HG02938 (cell line): ENCODE measurements around the gene SLC25A17.
"Not testable (repeated sequence)": the region's sequence is repeated elsewhere in the genome, so short reads cannot be mapped to it uniquely, and the experiment has no call there.

ENCODE experiments used
- ATAC-seq: cut with Tn5 transposase; IDR thresholded peaks from one replicate; pipeline ENCODE4 v1.9.1; 2021; ENCODE audit warnings: mild to moderate bottlenecking, moderate library complexity; ENCODE audit not compliant: unreplicated experiment

Gene SLC25A17

DNA sequence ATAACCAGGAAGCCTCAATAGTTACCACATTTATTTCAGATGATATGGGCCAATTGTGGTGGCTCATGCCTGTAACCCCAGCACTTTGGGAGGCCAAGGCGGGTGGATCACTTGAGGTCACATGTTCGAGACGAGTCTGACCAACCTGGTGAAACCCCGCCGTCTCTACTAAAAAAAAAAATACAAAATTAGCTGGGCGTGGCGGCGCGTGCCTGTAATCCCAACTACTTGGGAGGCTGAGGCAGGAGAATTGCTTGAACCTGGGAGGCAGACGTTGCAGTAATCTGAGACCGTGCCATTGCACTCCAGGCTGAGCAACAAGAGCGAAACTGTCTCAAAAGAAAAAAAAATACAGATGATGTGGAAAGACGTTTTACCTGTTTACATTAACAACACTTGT is 60.3 kb downstream of the SLC25A17 start:
- not testable (repeated sequence) for ATAC-seq

DNA sequence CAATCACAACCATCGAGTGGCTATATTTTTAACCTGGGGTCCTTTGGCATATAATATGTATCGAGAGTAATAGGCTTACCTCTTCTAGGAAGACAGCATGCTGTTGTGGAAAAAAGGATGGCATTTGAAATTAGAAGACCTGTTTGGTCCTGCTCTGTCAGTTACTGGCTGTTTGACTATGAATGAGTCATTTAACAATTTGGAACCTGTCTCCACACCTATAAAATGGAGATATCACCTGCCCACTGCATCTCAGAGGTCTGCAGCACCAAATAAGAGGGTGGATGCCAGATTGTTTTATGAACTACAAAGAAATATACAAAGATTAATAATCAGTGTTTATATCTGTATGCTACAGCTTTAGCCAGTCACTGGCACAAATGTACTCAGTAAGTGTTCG is 60.8 kb downstream of the SLC25A17 start:
- no peak for ATAC-seq

DNA sequence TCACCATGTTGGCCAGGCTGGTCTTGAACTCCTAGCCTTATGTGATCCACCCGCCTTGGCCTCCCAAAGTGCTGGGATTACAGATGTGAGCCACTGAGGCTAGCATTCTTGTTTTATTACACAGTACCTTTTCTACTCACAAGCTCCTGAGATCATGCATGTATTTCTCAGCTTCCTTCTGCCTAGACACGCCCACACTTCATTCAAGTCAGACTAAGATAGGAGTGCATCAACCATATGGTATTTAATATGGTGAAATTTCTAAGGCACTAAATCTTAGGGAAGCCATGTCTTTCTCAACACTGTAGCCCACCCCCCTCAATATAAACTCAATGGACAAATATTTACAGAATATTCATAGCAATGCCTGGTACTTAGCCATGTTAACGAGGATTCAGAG is 62.1 kb downstream of the SLC25A17 start:
- no peak for ATAC-seq

DNA sequence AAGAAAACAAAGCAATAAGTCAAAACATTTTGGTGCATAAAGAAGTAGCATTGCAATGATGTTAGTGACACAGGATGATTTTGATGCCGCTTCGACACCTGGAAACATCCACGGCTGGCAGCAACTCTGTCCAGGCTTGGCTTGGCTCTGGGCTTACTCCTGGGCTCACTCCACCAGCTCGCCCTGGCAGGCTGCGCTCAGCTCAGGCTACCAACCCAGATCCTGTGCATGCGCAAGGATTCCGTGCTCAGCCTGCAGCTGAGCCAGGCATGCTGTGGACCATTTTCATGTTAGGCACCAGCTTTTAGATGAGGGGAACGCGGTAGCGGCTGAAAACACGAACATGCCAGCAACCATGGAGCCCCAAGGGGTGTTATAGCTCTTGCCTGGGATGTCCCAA is 66.0 kb downstream of the SLC25A17 start:
- no peak for ATAC-seq

DNA sequence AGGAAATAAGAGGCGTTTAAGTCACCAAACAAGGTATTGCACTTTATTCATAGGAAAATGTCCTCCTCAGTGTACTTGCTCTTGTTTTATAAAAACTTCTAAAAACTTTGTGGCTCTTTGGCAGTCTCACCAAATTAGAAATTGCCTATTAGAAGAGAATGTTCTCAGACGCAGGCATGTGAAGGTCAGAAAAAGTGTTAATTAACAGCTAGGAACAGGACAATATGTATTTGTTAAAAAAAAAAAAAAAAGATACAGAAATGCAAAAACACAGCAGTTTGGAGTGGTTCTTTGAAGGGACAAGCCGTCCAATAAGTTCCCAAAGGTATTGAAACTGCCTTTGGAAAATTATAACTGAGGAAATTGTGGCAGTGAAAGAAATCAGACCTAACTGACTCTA is 67.9 kb downstream of the SLC25A17 start:
- no peak for ATAC-seq

DNA sequence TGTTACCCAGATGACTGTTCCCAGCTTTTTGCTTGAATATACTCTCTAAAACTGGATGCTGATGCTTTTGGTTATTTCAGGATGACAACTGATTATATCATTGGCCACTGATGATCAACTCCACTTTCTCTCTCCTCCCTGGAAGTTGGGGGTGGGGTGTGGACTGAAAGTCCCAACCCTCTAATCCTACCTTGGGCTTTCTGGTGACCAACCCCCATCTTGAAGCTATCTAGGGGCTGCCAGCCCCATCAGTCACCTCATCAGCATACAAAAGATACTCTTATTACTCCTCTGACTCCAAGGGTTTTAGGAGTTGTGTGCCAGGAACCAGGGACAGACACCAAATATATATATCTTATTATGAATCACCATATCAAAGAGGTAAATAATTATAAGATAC is 69.3 kb downstream of the SLC25A17 start:
- ATAC-seq: no peak

DNA sequence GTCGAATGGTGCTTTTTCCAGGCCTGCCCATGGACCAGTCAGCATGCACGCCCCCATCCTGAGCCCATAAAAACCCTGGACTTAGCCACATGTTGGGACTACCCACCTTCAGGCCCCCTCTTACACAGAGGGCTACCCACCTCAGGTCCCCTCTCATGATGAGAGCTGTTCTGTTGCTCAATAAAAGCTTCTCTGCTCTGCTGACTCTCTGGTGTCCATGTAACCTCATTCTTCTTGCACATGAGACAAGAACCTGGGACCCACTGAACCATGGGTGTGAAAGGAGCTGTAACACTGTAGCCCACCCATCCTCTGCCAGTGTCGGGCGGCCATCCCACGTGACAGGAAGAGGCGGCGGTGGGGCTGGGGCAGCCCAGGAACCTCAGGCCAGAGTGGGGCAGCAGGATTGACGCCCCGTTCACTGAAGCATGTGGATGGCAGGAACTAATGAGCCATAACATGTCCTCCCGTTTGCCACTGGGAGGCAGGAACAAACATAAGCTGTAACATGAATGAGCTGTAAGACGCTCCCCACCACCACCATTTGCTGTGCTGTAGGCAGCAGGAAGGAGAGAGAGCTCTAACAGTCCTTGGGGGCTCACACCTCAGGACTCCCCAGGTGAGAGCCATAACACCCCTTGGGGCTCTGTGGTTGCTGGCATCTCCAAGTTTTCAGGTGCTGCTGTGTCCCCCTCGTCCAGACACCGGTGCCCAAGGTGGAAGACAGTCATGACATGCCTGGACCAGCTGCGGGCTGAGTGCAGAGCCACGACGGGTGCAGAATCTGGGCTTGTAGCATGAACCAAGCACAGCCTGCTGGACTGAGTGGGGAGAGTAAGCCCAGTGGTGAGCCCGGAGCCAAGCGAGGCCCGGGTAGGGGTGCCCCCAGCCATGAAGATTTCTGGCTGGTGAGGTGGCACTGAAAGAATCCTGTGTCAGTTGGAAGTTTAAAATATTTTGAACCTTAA is 70.5 kb downstream of the SLC25A17 start:
- ATAC-seq: no peak

DNA sequence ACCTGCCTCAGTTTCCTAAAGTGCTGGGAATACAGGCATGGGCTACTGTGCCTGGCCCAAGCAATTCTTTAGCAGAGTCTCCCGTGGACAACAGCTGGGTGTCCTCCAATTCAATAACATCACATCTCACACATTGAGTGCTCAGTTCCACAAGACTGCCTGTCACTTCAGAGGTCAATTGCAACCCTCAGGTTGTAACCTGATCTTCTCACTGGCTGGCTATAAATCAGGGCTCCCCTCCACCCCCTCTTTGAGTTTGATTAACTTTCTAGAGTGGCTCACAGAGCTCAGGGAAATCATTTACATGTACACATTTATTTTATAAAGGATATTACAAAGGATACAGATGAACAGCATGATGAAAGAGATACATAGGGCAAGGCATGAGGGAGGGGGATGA is 71.8 kb downstream of the SLC25A17 start:
- no peak for ATAC-seq

DNA sequence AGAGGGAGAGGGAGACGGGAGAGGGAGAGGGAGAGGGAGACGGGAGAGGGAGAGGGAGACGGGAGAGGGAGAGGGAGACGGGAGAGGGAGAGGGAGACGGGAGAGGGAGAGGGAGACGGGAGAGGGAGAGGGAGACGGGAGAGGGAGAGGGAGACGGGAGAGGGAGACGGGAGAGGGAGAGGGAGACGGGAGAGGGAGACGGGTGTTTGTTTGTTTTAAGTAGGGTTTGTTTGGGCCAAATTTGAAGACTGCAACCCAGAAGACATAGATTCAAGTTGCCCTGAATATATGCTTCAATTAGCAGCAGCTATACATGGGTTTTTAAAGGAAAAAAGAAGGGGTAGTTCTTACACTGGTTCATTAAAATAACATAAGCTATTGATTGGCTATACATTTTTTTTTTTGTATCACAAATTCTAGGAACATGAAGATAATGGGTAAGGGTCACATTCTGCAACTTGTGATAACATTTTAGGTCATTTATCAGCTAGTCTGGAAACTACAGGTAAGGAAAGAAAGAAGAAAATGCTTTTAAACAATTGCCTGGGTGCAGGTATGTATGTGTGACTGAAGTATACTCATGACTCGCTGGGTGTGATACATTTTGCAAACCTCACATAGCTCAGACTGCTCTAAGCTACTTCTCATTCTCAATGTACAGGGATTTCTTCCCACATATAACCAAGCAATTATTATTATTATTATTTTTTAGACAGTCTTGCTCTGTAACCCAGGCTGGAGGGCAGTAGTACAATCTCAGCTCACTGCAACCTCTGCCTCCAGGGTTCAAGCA is 72.5 kb downstream of the SLC25A17 start:
- no peak for ATAC-seq

DNA sequence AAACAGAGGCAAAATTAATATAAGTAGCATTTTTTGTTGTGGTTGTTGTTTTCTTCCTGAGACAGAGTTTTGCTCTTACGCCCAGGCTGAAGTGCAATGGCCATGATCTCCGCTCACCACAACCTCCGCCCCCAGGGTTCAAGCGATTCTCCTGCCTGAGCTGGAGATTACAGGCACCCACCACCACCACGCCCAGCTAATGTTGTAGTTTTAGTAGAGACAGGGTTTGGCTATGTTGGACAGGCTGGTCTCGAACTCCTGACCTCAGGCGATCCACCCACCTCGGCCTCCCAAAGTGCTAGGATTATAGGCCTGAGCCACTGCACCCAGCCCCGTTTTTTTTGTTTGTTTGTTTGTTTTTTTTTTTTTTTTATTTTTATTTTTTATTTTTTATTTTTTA is 75.4 kb downstream of the SLC25A17 start:
- no peak for ATAC-seq

DNA sequence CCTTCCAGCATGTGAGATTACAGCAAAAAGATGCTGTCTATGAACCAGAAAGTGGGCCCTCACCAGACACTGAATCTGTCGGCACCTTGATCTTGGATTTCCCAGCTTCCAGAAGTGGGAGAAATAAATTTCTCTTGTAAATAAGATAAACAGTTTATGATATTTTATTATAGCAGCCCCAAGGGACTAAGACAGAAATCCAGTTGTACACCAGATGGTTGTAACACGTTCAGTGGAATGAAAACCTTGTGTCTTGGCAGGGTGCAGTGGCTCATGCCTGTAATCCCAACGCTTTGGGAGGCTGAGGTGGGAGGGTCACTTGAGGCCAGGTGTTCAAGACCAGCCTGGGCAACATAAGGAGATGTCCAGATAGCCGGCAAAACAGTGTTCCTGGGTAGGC is 78.0 kb downstream of the SLC25A17 start:
- no peak for ATAC-seq

DNA sequence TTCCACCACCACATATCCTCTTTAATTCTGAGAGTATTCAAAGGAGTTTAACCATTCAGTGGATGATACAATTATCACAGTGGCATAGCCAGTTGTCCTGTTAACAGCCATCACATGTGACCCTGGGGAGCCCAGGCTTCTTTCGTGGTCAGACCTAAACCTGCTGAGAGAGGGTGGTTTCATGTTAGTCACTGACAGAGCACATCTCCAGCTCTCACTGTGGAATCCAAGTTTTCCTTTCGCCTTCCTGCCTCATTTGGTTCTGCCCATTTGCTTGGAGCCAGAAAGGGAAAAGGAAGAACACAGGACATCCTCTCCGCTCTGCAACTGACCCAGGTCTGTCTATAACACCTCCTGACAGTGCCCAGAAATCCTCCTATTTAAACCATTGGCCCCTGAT is 79.4 kb downstream of the SLC25A17 start:
- no peak for ATAC-seq

DNA sequence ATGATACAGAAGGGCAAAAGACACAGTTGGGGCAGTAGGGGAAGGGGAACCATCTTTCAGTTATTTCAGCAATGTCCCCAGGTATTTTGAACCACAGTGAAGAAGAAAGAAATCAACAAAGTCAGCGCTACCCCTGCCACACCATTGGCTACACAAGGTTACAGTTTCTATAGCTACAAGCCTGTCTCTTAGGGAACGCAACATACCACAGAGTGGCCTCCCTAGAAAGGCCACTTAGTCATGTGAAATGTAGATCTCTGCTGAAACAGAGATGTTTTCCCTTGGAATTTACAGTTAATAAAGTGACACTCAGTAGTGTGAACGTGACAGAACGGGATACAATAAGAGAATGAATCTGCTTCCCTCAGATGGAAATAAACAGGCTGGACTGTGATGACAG is 85.2 kb downstream of the SLC25A17 start:
- ATAC-seq: no peak

DNA sequence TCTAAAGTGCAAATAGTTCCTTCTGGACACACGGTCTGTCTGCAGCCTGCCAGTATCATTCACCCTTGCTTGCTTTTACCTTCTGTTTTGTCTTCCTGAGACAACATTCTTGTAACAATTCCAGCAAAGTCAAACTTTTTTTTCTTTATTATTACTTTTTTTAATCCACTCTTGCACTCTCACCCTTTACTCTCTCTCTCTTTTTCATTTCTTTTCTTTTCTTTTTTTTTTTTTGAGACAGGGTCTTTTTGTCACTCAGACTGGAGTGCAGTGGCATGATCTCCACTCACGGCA is 86.2 kb downstream of the SLC25A17 start:
- no peak for ATAC-seq

DNA sequence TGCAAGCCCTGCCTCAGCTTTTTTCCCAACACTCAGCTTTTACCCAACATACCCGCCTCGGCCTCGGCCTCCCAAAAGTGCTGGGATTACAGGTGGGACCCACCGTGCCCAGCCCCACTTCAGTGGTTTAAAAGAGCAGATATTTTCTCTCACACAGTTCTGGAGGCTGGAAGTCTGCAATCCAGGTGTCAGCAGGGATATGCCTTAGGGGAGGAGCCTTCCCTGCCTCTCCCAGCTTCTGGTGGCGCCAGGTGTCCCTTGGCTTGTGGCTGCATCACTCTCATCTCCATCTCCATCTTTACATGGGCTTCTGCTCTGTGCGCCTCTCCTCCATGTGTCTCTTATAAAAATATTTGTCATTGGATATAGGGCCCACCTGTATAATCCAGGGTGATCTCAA is 89.9 kb downstream of the SLC25A17 start:
- no peak for ATAC-seq

DNA sequence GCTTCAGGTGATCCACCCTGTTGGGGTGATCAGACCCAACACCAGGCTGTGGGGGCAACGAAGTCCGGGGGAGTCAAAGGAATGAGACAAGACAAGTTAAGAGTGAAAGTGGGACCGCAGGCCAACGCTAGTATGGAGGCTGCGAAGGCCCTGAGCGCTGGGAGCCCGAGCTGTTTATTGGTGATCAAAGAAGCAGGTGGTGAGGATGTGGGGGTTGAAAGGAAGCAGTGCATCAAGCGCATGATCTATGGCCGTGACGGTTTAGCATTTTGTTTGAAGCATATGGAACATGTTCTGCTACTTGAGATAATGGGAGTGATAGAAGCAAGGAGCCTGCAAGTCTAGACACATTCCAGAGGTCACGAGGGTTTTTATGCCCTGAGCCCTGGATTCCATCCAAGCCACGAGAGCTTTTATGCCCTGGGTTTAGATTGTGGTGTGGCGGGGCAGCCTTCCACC is 90.4 kb downstream of the SLC25A17 start:
- no peak for ATAC-seq

DNA sequence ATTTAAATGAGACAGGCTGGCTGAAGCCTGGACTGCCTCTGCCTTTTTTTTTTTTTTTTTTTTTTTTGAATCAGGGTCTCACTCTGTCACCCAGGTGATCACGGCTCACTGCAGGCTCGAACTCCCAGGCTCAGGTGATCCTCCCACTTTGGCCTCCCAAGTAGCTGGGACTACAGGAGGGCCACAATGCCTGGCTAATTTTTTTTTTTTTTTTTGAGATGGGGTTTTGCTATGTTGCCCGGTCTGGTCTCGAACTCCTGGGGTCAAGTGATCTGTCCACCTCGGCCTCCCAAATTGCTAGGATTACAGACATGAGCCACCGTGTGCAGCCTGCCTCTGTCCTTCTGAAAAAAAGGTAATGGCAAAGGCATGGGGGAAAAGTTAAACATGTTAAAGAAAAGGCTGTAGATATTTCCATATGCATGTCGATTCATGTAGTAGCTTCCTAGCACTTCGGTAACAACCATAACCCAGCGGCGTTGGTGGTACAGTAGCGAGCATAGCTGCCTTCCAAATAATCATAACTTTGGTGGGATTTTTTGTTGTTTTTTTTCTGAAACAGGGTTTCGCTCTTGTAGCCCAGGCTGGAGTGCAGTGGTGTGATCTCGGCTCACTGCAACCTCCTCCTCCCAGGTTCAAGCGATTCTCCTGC is 91.1 kb downstream of the SLC25A17 start:
- no peak for ATAC-seq

DNA sequence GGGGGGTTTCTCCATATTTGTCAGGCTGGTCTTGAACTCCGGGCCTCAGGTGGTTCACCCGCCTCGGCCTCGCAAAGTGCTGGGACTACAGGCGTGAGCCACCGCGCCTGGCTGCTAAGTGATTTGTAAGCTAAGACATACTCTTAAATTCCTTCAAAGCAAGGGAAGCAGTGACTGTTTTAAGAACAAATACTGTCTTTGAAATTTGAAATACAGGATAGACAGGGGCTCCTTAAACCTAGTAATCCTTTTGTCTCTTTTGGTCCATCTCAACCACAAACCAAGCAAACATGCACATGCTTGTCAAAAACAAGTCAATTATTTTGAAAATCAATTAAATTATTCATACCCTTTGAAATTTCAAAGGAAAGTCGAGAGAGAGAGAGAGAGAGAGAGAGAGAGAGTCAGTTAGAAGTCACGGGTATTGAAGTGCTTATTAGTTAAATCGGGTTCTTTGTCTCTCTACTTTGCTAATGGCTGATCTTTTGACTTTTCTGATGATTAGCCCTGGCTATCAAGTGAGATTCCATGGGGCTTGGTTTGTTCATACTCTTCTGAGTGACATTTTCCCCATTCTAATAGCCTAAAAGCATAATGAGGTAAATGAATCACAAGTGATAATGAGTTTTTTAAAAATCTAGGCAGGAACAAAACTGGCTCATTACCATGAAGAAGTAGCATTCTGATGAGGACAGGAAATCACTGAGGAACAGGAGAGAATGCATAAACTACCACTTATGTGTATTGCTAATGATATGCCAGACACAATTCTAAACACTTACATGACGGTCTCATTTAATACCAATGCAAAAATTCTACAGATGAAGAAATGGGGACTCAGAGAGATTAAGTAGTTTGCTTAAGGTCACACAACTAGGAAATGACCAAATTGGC is 91.8 kb downstream of the SLC25A17 start:
- ATAC-seq: no peak

DNA sequence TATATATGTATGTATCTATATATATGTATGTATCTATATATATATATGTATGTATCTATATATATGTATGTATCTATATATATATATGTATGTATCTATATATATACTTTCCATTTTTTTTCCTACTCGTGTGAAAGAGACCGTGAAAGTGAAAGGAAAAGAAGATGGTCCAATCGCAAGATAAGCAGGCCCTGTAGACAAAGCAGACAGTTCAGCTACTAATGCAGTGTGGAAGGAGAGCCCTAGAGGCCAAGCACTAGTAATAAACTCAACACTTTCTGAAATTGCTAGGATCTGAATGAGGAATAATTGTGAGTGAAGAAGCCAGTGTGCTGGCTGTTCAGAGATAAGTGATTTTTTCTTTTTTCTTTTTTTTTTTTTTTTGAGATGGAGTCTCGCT is 92.6 kb downstream of the SLC25A17 start:
- ATAC-seq: no peak

DNA sequence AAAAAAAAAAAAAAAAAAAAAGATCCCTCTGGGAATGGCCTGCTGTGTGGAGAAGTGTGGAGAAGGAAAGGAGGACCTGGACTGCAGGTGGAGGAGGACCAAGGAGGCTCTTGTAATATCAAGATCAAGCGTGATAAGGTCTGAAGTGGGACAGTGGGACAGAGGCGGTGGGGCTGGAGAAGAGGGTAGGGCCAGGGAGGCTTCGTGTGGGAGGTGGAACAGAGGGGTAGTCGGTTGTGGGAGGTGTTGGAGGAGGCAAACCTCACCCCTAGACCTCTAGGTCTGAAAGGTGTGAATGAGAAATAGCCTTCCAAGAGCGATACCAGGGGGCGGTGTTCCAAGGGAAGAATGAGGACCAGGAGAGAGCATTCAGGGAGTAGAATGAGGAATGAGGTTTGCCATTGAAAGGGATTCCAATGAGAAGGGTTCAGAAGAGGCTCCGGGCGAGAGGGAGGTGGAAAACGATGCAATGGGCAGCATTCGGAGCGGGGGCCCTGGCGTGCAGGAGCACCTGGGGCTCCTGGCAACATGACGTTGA is 95.7 kb downstream of the SLC25A17 start:
- no peak for ATAC-seq
